Measurements from ENCODE around the gene CLEC4G.

GRCh38 chr19:7703332-7703731 is 28.6 kb downstream of the CLEC4G start:
- TF ChIP-seq EZH2 (IDR thresholded peaks at IDR 0.05; ENCODE audit: borderline replicate concordance, insufficient read depth, low read length, poor library complexity, severe bottlenecking) (no peak), REST (IDR thresholded peaks at IDR 0.05; ENCODE audit: borderline replicate concordance) (no peak), CTCF (IDR thresholded peaks at IDR 0.05; ENCODE audit: poor library complexity, severe bottlenecking) (no peak)

Measured in neural cell (in vitro differentiated cells).